Measurements from ENCODE around the gene PARK7.

Gene PARK7

DNA sequence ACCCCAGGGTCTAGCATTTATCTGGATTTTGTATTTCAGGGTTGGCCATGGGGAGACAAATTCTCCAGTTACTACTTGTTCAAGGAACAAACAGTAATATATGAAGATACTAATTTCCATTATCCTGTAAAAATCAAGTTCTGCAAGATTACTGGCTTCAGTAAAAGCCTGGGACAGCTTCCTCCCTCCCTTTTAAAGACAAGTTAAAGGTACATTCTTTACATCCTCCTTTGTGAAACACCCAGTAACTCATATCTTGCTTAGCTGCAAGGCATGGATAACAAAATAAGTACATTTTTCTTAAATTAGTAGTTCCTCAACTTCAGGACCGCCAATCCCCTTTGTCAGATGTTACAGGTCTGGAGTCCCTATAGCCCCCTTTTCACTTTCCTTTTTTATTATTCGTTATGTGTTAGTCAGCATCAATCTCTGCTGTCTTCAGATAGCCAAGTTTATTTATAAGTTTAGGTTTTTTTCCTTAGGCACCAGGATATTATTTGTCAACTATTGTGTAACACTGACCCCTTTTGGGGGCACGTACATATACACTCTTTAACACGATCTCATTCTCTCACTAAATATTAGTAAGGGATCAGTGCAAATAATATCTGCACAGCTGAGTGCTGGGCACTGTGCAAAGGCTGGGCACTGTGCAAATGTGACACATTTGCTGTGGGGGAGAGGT, 54.8 kb downstream of the PARK7 start:
- Histone ChIP-seq H3K4me2 (ENCODE audit: low read depth, low read length, poor library complexity, severe bottlenecking) (no peak overlapping the region), H3K9me3 (ENCODE audit: insufficient read depth, low read length) (no peaks in the 10 kb centered on the region), H3K9ac (ENCODE audit: low read length) (no peak overlapping the region), H4K20me1 (ENCODE audit: low read depth, low read length) (no peaks in the 10 kb centered on the region), H3K79me2 (ENCODE audit: insufficient read depth, low read length) (no peaks in the 10 kb centered on the region), H3K9me2 (replicated peaks; ENCODE audit: insufficient read depth, low read length) (no peaks in the 10 kb centered on the region), H3K27ac (ENCODE audit: low read depth, low read length) (no peak overlapping the region), H3K27me3 (ENCODE audit: low read length) (no peaks in the 10 kb centered on the region), H3K36me3 (ENCODE audit: low read length) (no peaks in the 10 kb centered on the region), H3K4me3 (ENCODE audit: insufficient read depth, low read length, poor library complexity, severe bottlenecking) (no peak overlapping the region), H2AFZ (ENCODE audit: low read depth, low read length, severe bottlenecking) (no peak overlapping the region), H3F3A (ENCODE audit: insufficient read depth) (no peaks in the 10 kb centered on the region)
- TF ChIP-seq, protein P1, sequence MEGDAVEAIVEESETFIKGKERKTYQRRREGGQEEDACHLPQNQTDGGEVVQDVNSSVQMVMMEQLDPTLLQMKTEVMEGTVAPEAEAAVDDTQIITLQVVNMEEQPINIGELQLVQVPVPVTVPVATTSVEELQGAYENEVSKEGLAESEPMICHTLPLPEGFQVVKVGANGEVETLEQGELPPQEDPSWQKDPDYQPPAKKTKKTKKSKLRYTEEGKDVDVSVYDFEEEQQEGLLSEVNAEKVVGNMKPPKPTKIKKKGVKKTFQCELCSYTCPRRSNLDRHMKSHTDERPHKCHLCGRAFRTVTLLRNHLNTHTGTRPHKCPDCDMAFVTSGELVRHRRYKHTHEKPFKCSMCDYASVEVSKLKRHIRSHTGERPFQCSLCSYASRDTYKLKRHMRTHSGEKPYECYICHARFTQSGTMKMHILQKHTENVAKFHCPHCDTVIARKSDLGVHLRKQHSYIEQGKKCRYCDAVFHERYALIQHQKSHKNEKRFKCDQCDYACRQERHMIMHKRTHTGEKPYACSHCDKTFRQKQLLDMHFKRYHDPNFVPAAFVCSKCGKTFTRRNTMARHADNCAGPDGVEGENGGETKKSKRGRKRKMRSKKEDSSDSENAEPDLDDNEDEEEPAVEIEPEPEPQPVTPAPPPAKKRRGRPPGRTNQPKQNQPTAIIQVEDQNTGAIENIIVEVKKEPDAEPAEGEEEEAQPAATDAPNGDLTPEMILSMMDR (IDR thresholded peaks at IDR 0.05; ENCODE audit: insufficient read depth, low read length, poor library complexity, severe bottlenecking) = no peak
- TF ChIP-seq EZH2phosphoT487 (conservative IDR thresholded peaks at IDR 0.05; ENCODE audit: low read length) = no peak

DNA sequence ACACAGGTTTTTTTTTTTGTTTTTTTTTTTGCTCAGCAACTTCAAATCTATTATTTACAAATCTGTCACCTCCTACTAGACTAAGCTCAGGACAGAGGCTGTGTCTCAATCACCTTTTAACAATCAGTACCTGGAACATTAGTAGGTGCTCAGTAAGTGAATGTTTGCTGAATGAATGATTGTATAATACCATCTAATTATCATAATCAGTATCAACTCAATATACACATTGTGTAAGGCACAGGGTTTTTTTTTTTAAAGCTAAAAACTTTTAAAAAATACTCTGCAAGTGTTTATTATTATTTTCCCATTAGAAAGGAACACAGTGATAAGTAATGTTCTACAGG, 55.4 kb downstream of the PARK7 start:
- Histone ChIP-seq H3K4me3 (ENCODE audit: insufficient read depth, low read length, poor library complexity, severe bottlenecking) (no peak overlapping the region), H3K9me3 (ENCODE audit: insufficient read depth, low read length) (no peaks in the 10 kb centered on the region), H3F3A (ENCODE audit: insufficient read depth) (no peaks in the 10 kb centered on the region), H3K27ac (ENCODE audit: low read depth, low read length) (no peak overlapping the region), H3K27me3 (ENCODE audit: low read length) (no peaks in the 10 kb centered on the region), H3K9me2 (replicated peaks; ENCODE audit: insufficient read depth, low read length) (no peaks in the 10 kb centered on the region), H2AFZ (ENCODE audit: low read depth, low read length, severe bottlenecking) (no peak overlapping the region), H3K79me2 (ENCODE audit: insufficient read depth, low read length) (no peaks in the 10 kb centered on the region), H3K9ac (ENCODE audit: low read length) (no peak overlapping the region), H4K20me1 (ENCODE audit: low read depth, low read length) (no peaks in the 10 kb centered on the region), H3K4me2 (ENCODE audit: low read depth, low read length, poor library complexity, severe bottlenecking) (no peak overlapping the region), H3K36me3 (ENCODE audit: low read length) (no peaks in the 10 kb centered on the region)
- TF ChIP-seq, protein P1 (IDR thresholded peaks at IDR 0.05; ENCODE audit: insufficient read depth, low read length, poor library complexity, severe bottlenecking) = no peak
- no peak for TF ChIP-seq EZH2phosphoT487 (conservative IDR thresholded peaks at IDR 0.05; ENCODE audit: low read length)

DNA sequence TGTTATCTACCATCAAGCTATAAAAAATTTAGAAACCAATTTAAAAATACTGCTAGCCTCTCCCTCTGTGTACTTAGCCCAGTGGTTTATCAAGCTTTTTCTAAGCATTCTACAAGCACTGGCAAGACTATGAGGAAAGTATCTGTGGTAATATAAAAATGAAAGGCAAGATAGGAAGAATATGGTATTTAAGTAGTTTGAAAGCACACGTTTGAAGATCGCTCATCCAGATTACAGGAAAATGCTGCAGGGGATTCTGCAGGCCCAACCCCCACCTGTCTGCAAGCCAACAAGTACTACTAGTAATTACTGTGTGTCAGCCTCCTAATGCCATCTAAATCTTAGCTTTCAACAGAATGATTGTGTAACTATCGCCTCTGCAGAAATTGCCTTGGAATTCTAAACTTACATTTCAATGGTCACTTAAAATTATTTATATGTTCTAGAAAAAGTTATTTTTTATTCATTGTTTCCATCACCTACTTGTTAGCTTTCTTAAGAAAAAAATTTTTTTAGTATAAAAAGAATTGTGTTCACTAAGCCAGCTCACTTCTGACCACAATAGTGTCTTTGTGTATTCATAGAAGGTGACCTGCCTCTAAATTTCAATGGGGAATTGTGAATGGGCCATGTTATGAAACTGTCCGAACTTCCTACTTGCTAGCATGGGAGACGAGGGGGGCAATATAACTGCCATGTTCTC, 56.1 kb downstream of the PARK7 start:
- no peaks in the 10 kb centered on the region for H3K9me3 ChIP-seq (ENCODE audit: insufficient read depth, low read length)
- H3K79me2 ChIP-seq (ENCODE audit: insufficient read depth, low read length) = no peaks in the 10 kb centered on the region
- H2AFZ ChIP-seq (ENCODE audit: low read depth, low read length, severe bottlenecking) = no peak overlapping the region
- no peaks in the 10 kb centered on the region for H3K9me2 ChIP-seq (replicated peaks; ENCODE audit: insufficient read depth, low read length)
- H3K4me2 ChIP-seq (ENCODE audit: low read depth, low read length, poor library complexity, severe bottlenecking) = no peak overlapping the region
- H3K36me3 ChIP-seq (ENCODE audit: low read length) = no peaks in the 10 kb centered on the region
- H3K4me3 ChIP-seq (ENCODE audit: insufficient read depth, low read length, poor library complexity, severe bottlenecking) = no peak overlapping the region
- no peaks in the 10 kb centered on the region for H4K20me1 ChIP-seq (ENCODE audit: low read depth, low read length)
- H3K27ac ChIP-seq (ENCODE audit: low read depth, low read length) = no peak overlapping the region
- H3K27me3 ChIP-seq (ENCODE audit: low read length) = no peaks in the 10 kb centered on the region
- no peaks in the 10 kb centered on the region for H3F3A ChIP-seq (ENCODE audit: insufficient read depth)
- TF ChIP-seq, protein P1 (IDR thresholded peaks at IDR 0.05; ENCODE audit: insufficient read depth, low read length, poor library complexity, severe bottlenecking) = no peak
- no peak for TF ChIP-seq EZH2phosphoT487 (conservative IDR thresholded peaks at IDR 0.05; ENCODE audit: low read length)
- H3K9ac ChIP-seq (ENCODE audit: low read length) = no peak overlapping the region

Measured in SU-DHL-6 (cell line).